Stimulated activated CD4-positive, alpha-beta T cell treated with anti-CD3 and anti-CD28 coated beads, Interleukin-12 subunit alpha, Interleukin-12 subunit beta, amount 100 ng/mL, for 24 hours (primary cell): ENCODE data around the gene LBH.
"Not testable (repeated sequence)": the region's sequence is repeated elsewhere in the genome, so short reads cannot be mapped to it uniquely, and the experiment has no call there.

Source experiments
- DNase-seq, 2 experiments: peaks; one replicate each; pipeline ENCODE4 v3.0.0-alpha.2; 2020; ENCODE audit warnings: low read depth in 2 of 2

LBH gene

DNA sequence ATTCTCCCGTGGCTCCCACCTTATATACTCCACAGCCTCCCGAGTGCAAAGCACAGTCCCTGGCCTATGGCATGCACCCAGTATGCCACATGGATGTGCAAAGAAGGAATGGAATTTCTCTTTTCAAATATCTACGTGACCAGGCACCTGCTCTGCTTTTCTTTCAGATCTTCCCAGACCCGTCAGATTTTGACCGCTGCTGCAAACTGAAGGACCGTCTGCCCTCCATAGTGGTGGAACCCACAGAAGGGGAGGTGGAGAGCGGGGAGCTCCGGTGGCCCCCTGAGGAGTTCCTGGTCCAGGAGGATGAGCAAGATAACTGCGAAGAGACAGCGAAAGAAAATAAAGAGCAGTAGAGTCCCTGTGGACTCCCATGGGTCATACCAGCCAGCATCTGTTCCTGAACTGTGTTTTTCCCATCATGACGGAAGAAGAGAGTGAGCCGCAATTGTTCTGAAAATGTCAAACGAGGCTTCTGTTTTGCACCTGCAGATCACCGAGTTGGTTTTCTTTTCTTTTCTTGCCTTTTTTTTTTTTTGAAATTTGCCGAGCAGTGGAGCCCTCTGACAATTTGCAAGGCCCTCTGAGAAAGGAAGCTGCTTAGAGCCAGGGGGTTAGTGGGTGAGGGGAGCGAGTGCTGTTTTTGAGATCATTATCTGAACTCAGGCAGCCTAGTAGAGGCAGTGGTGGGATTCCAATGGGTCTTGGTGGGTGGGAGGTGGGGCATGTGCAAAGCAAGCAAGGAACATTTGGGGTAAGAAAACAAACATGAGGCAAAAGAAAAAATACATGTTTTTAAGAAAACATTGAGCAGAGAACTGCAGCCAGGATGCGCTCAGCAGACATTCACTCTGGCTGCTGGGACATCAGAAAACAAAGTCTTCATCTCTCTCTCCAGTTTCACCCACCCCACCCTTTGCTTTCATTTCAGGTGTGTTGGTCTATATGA, 26.2 kb downstream of the LBH start:
- no peak for DNase-seq

GRCh38 chr2:30259071-30259470, 27.7 kb downstream of the LBH start:
- no peak for DNase-seq

DNA sequence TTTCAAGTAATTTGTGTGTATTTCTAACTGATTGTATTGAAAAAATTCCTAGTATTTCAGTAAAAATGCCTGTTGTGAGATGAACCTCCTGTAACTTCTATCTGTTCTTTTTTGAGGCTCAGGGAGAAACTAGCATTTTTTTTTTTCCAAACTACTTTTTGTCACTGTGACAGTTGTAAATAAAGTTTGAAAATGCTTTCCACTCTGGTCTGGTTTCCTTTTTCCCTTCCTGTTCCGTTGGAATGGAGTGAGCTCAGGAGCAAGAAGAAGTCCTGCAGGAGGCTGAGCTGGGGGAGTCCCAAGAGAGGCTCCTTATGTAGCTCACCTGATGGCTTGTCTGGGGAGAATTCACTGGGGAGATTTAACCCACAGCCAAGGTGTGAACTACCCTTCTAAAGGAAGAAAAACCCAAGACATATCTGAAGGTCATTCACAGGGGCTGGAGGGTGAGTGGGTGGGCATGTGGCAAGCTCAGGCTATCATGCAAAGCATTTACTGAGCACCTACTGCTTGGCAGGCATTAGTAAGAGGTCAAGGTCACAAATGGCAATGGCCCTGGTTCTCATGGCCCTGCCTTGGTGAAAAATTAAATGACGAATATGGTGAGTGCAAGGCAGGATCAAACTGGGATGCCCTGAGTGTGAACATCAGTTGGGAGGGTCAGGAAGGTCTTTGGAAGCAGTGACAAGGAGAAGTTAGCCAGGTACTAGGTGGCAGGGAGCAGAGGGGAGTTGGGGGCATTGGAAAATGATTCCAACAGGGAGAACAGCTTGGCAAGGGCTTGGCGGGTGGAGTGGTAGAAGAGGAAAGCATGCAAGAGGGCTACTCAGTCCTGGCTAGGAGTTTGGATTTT, 28.7 kb downstream of the LBH start:
- DNase-seq: no peak

GRCh38 chr2:30260941-30261340, 29.6 kb downstream of the LBH start:
- DNase-seq: no peak

- no peak for DNase-seq
Measured at GRCh38 chr2:30261695-30262211, 30.4 kb downstream of the LBH start.

- DNase-seq: no peak
Measured at GRCh38 chr2:30262716-30263309, 31.5 kb downstream of the LBH start.

DNA sequence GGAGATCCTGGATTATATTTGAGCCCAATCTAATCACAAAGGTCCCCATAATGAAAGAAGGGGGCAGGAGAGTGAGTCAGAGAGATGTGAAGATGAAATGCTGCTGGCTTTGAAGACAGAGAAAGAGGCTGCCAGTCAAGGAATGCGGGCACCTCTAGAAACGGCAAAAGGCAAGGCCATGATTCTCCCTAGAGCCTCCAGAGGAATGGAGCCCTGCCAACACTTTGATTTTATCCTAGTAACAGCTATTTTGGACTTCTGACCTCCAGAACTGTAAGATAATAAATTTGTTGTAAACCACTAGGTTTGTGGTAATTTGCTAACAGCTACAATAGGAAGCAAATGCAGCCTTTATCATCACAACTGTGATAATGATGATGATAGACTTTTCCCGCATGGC, 32.9 kb downstream of the LBH start:
- no peak for DNase-seq

GRCh38 chr2:30265052-30266015, 34.0 kb downstream of the LBH start:
- DNase-seq: no peak

- DNase-seq: peak in 1 of 2 experiments; percentile 20
Measured at GRCh38 chr2:30266051-30266621, 34.8 kb downstream of the LBH start.

DNA sequence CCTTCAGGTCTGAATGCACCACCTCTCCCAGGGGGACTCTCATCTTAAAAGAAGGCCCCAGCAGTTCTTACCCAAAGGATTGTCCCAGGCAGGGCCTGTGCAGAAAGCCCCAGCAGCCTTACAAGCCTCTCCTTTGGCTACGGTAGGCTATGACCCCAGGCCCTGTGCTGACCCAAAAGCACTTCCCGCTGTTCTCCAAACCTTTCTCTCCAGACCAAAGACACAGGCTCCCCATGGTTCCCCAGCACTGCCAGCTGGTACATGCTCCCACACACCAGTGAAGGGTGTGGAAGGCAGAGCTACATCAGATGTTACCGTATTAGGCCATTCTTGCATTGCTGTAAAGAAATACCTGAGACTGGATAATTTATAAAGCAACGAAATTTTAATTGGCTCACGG, 35.4 kb downstream of the LBH start:
- no peak for DNase-seq

DNA sequence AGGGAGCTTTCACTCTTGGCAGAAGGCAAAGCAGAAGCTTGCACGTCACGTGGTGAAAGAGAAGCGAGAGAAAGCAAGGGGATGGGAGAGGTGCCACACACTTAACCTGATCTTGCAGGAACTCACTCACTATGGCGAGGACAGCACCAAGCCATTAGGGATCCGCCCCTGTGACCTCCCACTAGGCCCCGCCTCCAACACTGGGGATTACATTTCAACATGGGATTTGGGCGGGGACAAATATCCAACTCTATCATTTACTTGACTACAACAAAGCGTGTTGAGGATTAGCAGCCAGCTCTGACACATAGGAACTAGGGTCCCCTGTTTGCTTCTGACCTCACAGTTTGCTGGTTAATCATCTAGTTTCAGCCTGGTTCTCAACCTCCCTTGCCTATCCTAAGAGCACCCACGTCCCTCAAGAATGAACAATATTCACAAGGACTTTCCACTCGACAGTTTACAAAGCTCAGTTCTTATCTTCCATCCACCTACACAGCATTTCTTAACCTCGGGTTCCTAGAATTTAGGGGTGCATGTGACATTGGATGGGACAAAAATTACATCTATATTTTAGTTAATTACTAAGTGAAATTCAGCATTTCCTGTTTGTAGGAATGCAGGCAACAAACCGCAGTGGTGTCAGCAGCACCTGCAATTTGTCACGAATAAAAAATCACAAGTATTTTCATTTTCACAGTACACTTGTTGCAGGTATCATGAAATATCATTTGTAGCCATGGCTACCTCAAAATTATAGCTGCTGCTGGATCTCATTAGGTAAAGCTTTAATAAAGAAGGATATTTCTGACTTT, 36.0 kb downstream of the LBH start:
- peak in 1 of 2 experiments; percentile 57 for DNase-seq

- no peak for DNase-seq
Measured at GRCh38 chr2:30268296-30268871, 37.0 kb downstream of the LBH start.

- not testable (repeated sequence) for DNase-seq
Measured at GRCh38 chr2:30269114-30269770, 37.9 kb downstream of the LBH start.

DNA sequence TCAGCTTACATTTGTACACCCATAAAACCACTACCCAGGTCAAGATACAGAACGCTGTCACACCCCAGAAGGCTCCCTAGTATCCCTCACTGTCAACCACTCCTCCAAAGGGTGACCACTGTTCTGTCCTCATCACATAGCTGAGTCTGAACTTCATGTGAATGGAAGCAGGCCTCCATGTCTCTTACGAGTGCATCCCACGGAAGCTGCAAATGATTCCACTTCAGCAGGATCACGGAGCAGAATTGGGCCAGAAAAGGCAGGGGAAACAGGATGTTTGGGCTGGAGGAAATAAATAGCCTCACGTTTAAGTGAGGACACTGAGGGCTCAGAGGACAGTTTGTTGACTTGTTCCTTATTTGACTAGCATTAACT, 38.4 kb downstream of the LBH start:
- DNase-seq: no peak

DNA sequence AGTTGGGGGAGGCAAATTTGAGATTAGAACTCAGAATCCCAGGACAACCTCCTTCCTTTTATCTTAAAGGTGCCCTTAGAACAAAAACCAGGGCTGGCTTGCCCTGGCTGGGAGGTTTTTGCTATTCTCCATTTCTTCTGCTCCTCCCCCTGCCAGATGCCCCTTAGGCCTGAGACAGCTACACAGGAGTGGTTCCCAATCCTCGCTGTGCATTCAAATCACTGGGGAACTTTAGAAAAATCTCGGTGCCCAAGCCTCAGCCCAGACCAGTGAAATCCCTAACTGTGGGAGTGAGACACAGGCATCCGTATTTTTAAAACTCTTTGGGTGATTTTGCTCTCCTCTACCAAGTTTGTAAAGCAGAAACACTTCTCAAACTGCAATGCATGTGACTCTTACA, 38.8 kb downstream of the LBH start:
- no peak for DNase-seq

DNA sequence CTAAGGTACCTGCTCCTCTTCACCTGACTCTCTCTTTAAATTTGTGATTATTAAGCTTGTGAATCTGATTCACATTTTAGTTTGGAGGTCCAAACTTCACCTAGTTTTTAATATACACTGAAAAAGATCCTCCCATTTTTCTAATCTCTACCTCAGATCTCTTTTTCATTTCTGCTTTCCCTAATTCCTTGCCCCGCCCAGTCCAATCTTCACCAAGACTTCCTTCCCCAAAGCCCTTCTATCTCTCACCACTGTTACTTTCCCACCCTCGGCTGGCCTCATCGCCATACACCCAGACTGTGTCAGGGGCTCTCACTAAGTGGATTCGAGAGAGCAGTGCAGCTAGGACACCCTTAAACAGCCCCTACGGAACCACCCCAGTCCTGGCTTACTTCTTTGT, 40.0 kb downstream of the LBH start:
- DNase-seq: no peak

DNA sequence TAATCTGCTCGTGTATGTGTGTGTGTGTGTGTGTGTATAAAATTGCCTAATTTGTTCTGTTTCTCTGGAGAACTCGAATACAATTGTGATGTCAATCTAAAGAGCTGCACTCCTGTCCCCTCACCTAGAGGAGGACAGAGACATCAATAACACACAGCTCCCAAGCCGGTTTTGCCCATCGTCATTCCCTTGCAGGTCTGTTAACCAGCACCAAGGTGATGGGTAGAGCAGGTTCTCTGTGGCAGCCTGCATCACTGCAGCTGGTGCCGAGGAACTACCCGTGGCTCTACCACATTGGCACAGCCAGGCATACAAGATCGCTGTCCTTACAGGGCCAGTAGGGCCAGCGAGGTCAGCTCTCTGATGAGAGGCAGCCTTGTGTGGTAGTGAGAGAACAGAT, 41.0 kb downstream of the LBH start:
- no peak for DNase-seq

DNA sequence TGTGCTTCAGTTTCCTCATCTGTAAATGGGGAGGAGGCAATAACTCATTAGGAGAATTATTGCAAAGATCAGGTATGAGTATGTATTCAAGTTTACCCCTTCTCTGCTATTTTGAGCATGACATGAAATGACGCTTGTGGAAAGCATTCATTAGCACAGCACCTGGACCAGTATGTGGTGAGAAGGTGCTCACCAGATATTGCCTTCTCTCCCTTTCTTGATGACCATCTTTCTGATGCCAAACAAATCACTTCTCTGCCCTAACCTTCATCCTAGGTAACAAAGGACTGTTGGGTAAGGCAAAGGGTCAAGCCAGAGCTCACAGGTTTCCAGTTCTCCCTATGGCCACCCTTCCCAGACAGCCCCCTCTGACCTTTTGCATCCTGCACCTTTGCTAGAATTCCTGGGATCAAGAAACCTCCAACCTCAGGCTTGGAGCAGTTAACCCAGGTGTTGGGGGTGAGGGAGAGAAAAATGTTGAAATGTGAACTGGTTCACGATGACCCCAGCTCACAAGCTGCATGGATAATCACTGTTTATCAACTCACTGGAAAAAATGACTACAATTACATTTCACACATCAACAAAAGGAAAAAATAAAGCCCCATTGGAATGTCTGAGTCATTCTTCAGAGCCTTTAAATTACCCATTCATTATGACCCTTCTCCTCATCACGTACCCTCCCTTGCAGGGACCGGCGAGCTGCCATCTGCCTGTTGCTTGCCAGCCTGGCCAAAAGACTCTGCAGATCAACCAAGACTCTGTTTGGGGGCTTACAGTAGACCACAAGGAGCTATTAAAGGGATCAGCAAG, 41.6 kb downstream of the LBH start:
- peak in 1 of 2 experiments; percentile 25 for DNase-seq
